Fibroblast of lung (primary cell): Measurements from ENCODE around the gene DNAJB4.

Source experiments
- EZH2 ChIP-seq: IDR thresholded peaks from 2 replicates; pipeline ENCODE4 v1.5.1; 2012; ENCODE audit warnings: low read length, control low read depth, mild to moderate bottlenecking; ENCODE audit errors: missing control alignments
- TF ChIP-seq, protein P1 (sequence below), 2 donors: IDR thresholded peaks in 1 of 2; conservative IDR thresholded peaks in 1 of 2; 1 replicate in 1 of 2; 2 replicates in 1 of 2; pipeline ENCODE4 v1.5.1; 2011 to 2012; ENCODE audit warnings: low read length in 2 of 2, control low read depth in 1 of 2, inconsistent platforms in 1 of 2, low read depth in 1 of 2, mild to moderate bottlenecking in 1 of 2

DNA sequence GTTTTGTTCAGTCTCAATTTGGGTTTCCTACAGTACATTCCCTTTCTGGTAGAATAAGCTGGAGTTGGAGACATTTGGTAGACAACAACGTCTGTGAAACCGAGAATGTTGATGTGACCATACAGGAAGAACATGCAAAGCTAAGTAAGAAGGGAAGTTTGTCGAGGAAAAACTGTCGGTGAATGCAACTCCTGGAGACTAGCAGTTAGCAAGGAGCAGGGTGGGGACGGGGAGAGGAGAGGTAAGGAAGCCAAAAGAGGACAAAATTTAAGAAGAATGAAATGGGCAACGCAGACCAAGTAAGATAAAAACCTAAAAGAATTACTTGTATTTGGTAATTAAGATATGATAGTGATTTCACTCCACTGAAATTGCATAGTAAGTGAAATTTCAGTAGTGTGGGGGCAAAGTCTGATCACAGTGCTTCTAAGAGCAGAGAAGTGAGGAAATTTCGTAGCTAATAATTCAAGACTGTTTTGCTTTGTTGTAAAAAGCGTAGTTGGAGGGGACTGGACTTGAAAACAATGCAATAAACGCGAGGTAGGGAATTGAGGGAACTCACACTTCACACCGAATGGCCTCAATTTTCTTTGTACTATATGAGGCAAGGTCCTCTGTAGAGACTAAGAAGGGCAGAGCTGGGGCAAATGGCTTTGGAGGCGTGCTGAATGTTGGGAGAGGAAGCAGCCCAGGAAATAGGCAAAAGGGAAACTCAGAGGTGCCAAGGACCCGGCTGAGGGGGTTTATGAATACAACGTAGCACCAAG is 40.2 kb downstream of the DNAJB4 start:
- TF ChIP-seq, protein P1, sequence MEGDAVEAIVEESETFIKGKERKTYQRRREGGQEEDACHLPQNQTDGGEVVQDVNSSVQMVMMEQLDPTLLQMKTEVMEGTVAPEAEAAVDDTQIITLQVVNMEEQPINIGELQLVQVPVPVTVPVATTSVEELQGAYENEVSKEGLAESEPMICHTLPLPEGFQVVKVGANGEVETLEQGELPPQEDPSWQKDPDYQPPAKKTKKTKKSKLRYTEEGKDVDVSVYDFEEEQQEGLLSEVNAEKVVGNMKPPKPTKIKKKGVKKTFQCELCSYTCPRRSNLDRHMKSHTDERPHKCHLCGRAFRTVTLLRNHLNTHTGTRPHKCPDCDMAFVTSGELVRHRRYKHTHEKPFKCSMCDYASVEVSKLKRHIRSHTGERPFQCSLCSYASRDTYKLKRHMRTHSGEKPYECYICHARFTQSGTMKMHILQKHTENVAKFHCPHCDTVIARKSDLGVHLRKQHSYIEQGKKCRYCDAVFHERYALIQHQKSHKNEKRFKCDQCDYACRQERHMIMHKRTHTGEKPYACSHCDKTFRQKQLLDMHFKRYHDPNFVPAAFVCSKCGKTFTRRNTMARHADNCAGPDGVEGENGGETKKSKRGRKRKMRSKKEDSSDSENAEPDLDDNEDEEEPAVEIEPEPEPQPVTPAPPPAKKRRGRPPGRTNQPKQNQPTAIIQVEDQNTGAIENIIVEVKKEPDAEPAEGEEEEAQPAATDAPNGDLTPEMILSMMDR (conservative IDR thresholded peaks at IDR 0.05 in 1 of 2, IDR thresholded peaks at IDR 0.05 in 1 of 2; ENCODE audit: low read depth in 1 of 2, low read length in 2 of 2) = no peak
- peak; percentile 15 for TF ChIP-seq EZH2
